22Rv1 (cell line): ENCODE data around the gene PFKFB4.
A peak's percentile ranks its signal among the peaks of the same experiment; 100 is the strongest.

Experiments
- H3K27ac ChIP-seq: fragments of 450-650 bp; 2 replicates; pipeline ENCODE4 v1.5.1; 2017
- CTCF ChIP-seq: fragments of 450-650 bp; IDR thresholded peaks from 2 replicates; pipeline ENCODE4 v1.5.1; 2017; ENCODE audit warnings: mild to moderate bottlenecking
- ZFX ChIP-seq: fragments of 450-650 bp; IDR thresholded peaks from 2 replicates; pipeline ENCODE4 v1.6.1; 2017; ENCODE audit warnings: antibody characterized with exemption, borderline replicate concordance

Gene PFKFB4

DNA sequence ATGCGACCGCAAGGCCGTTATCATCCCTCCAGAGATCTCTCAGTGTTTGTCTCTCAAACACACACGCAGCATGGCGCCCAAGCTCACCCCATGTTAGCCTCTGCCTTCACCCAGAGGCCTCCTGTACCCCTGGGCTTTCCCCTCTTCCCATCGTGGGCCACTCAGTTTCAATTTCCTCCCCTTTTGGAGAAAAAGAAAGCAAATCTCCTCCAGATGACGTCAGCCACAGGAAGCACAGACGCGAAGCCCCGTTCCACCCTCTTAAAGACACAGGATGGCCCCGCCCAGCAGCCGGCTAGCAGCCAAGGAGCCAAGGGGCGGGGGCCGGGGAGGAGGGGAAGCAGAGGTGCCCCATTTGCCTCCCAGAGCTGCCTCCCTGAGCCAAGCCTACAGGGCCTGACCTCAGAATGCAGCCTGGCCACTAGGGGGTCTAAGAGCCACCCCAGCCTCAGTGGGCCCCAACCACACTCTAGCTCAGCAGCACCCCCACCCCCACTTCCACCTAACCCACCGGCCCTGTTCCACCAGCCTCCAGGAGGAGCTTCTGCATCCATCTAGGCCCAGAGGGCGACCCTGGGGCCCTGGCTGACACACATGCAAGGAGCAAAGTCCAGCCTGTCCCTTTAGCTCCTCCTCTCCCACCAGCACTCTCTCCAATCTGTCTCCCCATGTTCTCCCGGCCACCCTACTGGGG lies 83.5 kb downstream of the PFKFB4 start:
- TF ChIP-seq CTCF (peak; percentile 44), ZFX (no peak)
- peak overlapping the region; percentile 89 for H3K27ac ChIP-seq

GRCh38 chr3:48472673-48472922 lies 84.0 kb downstream of the PFKFB4 start:
- peak overlapping the region; percentile 89 for H3K27ac ChIP-seq
- TF ChIP-seq CTCF (no peak), ZFX (no peak)

DNA sequence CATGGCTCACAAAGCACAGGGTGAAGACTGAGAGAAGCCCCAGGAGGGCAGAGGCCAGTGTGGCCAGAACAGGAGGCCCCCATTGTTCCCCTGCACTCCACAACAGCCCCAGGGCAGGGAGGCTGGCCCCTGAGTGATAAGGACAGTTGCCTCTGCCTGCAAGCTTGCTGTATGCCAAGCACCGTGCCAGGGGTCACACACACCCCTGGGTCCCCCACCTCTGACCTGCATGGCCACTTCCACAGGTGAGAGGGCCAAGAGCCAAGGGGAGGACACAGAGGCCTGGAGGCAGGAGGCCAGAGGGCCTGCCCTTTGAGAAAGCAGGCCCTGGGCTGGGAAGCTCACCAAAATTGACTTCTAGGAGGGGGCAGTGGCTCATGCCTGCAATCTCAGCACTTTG lies 86.3 kb downstream of the PFKFB4 start:
- H3K27ac ChIP-seq: peak overlapping the region; percentile 42
- no peak for TF ChIP-seq ZFX
- TF ChIP-seq CTCF: no peak

- TF ChIP-seq ZFX (no peak), CTCF (no peak)
- H3K27ac ChIP-seq: peak overlapping the region; percentile 99
Observed at GRCh38 chr3:48469046-48469915, 87.3 kb downstream of the PFKFB4 start.

DNA sequence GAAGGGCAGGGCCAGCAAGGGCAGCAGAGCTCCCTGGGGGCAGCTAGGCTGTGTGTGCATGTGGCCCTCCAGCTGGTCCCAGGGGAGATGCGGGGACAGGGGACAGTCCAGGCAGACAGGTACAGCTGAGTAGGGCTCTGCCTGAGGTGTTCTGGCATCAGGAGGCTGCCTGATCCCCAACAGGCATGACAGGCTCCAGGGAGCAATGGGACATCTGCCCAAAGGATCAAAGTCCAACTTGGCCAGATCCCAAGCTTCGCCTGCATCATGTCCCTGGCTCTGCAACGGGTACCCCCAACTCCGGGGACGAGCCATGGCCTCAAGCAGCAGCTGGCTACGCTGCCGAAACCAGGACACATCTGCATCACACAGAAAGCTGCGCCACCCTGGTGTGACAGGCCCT lies 88.3 kb downstream of the PFKFB4 start:
- H3K27ac ChIP-seq: peak overlapping the region; percentile 99

More for the DNA sequence above, 88.3 kb downstream of the PFKFB4 start:
- TF ChIP-seq CTCF (no peak), ZFX (no peak)
